GM12873 (cell line): Measurements from ENCODE around the gene RNU6-1.

ENCODE experiments used
- TF ChIP-seq, protein P1 (sequence below): IDR thresholded peaks from 2 replicates; pipeline ENCODE4 v1.5.1; 2012; ENCODE audit warnings: low read depth, mild to moderate bottlenecking, moderate library complexity, low read length, control low read depth; ENCODE audit not compliant: insufficient read depth; ENCODE audit errors: missing control alignments

The RNU6-1 gene

DNA sequence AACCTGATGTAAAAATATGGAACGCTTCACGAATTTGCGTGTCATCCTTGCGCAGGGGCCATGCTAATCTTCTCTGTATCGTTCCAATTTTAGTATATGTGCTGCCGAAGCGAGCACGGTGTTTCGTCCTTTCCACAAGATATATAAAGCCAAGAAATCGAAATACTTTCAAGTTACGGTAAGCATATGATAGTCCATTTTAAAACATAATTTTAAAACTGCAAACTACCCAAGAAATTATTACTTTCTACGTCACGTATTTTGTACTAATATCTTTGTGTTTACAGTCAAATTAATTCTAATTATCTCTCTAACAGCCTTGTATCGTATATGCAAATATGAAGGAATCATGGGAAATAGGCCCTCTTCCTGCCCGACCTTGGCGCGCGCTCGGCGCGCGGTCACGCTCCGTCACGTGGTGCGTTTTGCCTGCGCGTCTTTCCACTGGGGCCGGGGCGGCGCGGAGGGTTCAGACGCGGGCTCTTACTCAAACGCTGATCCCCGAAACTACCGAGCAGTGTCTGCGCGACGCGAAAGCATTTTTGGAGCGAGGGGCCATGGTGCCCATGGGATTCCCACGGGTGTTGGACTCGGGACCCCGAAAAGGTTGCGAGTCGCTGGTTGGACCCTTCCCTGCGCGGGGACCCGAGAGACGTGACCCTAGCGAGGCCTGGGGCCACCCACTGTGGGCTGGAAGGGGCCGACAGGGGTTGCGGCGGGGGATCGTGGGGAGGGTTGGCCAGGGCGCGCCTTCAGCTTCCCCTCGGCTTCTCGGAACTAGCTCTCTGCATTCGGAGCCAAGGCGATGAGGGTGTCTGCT lies at the start of gene RNU6-1:
Gene RNU6-1 (minus strand): TSS at position 117 of the 820 bp plus-strand sequence.
- TF ChIP-seq, protein P1, sequence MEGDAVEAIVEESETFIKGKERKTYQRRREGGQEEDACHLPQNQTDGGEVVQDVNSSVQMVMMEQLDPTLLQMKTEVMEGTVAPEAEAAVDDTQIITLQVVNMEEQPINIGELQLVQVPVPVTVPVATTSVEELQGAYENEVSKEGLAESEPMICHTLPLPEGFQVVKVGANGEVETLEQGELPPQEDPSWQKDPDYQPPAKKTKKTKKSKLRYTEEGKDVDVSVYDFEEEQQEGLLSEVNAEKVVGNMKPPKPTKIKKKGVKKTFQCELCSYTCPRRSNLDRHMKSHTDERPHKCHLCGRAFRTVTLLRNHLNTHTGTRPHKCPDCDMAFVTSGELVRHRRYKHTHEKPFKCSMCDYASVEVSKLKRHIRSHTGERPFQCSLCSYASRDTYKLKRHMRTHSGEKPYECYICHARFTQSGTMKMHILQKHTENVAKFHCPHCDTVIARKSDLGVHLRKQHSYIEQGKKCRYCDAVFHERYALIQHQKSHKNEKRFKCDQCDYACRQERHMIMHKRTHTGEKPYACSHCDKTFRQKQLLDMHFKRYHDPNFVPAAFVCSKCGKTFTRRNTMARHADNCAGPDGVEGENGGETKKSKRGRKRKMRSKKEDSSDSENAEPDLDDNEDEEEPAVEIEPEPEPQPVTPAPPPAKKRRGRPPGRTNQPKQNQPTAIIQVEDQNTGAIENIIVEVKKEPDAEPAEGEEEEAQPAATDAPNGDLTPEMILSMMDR: no peak

DNA sequence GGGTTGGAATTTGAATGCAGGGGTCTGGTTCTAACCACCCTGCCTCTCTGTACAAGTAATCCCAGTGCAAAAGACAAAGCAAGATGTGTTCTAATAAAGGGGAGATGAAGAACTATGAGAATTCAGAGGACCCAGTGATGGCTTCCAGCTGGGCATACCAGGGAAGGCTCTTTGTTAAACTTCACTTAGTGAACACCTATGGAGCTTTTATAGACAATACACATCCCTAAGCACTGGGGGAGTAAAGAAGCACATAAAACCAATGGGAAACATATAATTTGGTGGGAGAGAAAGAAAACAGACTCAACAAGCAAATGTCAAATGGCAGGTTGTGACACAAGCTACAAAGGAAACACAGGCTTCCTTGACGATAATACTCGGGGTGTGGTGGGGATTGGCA lies 47.9 kb upstream of the RNU6-1 start:
- TF ChIP-seq, protein P1: no peak

DNA sequence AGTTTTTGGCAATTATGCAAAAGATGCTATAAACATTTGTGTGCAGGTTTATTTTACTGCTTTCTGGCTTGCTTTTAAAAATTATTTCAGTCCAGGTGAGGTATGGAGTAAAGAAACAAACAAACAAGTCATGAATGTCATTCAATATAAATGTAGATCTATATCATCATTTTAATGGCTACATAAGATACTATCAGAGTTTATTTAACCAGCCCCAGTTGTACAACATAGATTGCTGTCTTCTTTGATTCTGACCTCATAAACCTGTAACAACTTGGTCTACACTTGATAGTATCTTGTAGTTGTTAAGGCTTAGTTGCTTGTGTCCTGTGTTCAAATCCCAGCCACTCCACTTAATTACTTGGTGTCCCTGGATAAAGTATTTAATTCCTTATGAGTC lies 46.0 kb upstream of the RNU6-1 start:
- TF ChIP-seq, protein P1: no peak

DNA sequence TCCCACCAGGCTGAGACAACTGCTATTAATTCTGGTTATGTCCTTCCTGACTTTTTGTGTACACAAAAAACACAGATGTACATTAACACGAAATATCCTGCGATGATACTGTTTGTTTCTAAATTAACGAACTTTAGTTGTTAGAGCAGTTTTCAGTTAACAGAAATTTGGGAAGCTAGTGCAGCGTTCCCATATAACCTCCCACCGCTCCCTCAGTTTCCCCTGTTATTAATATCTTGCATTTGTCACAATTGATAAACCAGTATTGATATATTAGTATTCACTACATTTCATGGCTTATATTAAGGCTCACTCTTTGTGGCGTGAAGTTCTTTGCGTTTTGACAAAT lies 45.3 kb upstream of the RNU6-1 start:
- TF ChIP-seq, protein P1: no peak

DNA sequence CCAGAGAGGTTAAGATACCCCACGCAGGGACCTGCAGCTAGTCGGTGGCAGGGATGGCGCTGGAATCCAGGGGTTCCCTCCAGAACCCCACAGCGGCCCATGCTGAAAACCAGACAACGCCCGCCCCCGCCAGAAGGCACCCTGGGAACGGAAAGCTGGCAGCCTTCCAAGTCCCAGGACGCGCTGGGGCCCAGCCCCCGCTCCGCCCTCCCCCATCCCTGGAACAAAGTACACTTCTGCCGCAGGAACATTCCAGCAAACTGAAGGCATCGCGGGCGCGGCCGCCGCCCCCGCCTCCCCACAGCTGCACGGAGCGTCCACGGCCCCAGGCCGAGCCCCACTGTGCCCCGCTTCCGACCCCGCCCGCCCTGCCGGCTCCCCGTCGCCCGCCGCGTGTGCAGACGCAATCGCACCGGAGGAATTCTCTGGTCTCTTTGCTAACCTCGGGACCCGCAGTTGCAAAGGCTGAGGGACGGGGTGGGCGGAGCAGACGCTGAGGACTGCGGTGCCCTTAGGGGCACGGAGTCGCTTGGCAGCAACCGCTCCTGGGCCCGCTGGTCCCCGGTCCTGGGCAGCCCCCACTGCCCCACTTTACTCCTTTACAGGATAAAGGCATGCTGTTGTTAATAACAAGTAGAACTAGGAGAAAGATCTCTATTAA lies 44.8 kb upstream of the RNU6-1 start:
- TF ChIP-seq, protein P1: no peak

DNA sequence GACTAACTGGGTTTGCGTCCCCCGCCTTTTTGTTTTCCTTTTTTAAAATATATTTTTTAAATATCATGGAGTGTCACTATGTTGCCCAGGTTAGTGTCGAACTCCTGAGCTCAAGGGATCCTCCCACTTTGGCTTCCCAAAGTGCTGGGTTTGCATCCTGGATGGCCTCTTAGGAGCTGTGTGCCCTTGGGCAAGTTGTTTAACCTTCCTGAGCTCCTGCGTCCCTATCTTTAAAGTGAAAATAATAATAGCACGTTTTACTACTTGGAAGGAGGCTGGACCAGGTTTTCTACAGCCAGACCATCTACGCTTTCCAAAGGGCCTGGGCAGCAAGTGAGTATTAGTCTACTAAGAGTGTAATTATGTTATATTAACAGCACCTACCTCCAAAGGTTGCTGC lies 44.2 kb upstream of the RNU6-1 start:
- TF ChIP-seq, protein P1: no peak

DNA sequence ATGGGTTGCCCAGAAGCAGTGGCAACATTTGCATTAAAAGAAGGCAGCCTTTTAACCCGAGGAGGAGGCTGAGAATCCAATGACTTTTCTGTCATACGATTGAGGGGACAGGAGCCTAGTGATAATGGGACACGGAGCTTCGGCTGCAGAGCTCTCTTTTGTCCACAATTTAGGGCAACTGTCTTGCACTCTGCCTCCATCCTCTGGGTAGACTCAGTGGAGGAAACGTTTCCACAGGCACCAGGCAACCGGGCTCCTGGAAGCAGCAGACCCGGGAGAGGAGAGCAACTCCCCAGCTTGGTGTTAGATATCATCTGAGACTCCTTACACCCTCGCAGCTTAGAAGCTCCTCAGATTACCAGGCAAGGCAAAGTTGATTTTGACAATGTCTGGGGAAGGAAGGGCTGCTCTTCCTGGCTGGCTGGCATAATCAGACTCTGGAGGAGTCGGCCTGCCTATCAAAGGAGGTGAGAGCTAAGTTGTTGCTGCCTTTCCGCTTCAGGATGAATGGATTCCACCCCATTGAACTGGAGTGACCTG lies 43.5 kb upstream of the RNU6-1 start:
- TF ChIP-seq, protein P1: no peak
